Measurements from ENCODE around the gene COA1.
A peak's percentile ranks its signal among the peaks of the same experiment; 100 is the strongest.

COA1 gene

DNA sequence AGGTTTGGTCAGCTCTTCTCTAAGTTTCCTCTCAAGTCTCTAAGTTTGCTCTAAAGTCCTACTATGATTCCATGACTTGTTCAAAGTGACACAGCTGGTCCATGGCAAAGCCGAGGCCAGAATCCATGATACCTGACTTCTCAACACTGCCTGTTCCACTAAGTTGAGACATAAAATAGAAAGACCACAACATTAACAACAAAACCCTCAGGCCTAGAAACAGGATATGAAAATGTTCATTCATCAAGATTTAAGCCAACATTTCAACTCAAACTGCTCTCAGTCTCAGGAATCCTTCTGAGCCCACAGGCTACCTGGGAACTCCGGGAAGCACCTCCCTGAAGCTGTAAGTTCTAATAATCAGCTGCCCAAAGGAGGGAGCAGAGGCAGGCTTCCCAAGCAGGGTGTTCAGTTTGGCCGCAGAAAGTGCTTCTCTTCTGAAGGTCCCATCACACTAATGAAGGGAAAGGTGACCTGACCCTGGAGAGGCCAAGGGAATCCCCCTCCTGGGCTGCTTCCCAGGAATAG, 83.6 kb downstream of the COA1 start:
- TF ChIP-seq, protein P1, sequence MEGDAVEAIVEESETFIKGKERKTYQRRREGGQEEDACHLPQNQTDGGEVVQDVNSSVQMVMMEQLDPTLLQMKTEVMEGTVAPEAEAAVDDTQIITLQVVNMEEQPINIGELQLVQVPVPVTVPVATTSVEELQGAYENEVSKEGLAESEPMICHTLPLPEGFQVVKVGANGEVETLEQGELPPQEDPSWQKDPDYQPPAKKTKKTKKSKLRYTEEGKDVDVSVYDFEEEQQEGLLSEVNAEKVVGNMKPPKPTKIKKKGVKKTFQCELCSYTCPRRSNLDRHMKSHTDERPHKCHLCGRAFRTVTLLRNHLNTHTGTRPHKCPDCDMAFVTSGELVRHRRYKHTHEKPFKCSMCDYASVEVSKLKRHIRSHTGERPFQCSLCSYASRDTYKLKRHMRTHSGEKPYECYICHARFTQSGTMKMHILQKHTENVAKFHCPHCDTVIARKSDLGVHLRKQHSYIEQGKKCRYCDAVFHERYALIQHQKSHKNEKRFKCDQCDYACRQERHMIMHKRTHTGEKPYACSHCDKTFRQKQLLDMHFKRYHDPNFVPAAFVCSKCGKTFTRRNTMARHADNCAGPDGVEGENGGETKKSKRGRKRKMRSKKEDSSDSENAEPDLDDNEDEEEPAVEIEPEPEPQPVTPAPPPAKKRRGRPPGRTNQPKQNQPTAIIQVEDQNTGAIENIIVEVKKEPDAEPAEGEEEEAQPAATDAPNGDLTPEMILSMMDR (conservative IDR thresholded peaks at IDR 0.05; ENCODE audit: low read depth, low read length), result no peak
- no peak for DNase-seq (ENCODE audit: low read depth)
- no peak overlapping the region for H3K4me3 ChIP-seq (ENCODE audit: low read length)

DNA sequence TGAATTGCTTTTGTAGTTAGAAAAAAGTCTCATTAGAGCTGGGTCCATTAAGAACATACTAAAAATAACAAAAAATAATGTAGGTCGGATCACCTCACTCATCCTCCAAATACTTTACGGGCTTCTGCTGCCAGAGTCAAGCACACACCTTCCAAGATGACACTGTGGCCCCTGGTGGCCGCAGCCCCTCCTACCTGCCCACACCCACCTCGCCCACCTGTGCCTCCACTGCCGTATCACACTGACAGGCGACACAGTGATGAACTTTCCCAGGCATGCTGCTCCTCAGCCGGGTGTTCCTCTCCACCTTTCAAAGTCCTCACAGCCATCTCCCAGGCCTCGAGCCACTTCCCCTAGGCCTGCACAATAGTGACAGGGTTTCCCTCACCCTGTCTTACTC, 85.5 kb downstream of the COA1 start:
- H3K4me3 ChIP-seq (ENCODE audit: low read length), result no peak overlapping the region
- TF ChIP-seq, protein P1 (conservative IDR thresholded peaks at IDR 0.05; ENCODE audit: low read depth, low read length), result no peak
- DNase-seq (ENCODE audit: low read depth), result no peak

DNA sequence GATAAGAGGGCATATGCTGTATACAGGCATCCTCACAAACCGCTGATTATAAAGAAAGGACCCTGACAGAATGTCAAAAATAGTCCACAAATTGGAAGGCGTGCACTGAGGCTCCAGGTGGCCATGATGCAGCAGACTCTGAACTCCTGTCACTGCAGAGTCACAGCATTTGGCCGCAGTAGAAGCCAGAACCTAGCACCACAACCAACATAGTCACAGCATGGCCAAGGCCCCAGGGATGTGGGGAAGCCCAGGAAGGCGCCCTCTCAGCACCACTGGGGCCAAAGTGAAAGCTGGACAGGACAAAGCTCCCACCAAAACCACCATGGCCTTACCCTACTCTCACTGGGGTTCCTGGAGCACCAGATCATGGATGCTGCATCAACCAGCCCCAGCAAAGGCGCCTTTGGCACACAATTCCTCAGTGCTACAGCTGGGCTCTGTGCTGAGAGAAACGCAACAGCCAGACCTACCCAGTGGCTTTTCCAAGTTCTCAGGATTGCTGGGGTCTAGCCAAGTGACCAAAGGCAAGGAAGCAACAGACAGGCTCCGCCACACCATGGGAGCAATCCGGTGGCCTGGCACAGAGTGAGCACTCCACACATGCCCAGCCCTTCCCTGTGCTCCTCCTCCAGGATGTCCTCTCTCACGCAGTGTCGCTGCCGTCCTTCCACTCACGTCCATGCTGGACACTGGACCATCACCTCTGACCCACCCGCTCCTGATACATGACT, 86.3 kb downstream of the COA1 start:
- H3K4me3 ChIP-seq (ENCODE audit: low read length), result no peak overlapping the region
- DNase-seq (ENCODE audit: low read depth), result no peak
- TF ChIP-seq, protein P1 (conservative IDR thresholded peaks at IDR 0.05; ENCODE audit: low read depth, low read length), result no peak

DNA sequence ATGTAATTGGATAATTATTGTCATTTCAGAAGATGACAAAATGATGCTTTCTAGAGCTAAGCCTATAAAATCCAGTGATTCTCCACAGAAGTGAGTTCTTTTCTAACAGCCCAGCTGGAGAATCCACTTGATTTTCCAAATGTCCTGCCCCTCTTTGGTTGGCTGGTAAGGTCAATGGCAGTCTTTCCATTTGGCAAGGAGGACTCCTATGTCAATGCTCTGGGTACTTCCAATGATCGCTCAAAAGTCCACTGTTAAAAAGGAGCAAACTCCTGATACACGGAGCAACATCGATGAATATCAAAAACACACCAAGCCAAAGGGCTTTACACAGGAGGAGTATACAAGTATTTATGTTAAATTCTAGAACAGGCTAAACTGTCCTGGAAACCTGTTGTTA, 88.6 kb downstream of the COA1 start:
- DNase-seq (ENCODE audit: low read depth), result no peak
- H3K4me3 ChIP-seq (ENCODE audit: low read length), result no peak overlapping the region
- TF ChIP-seq, protein P1 (conservative IDR thresholded peaks at IDR 0.05; ENCODE audit: low read depth, low read length), result no peak

DNA sequence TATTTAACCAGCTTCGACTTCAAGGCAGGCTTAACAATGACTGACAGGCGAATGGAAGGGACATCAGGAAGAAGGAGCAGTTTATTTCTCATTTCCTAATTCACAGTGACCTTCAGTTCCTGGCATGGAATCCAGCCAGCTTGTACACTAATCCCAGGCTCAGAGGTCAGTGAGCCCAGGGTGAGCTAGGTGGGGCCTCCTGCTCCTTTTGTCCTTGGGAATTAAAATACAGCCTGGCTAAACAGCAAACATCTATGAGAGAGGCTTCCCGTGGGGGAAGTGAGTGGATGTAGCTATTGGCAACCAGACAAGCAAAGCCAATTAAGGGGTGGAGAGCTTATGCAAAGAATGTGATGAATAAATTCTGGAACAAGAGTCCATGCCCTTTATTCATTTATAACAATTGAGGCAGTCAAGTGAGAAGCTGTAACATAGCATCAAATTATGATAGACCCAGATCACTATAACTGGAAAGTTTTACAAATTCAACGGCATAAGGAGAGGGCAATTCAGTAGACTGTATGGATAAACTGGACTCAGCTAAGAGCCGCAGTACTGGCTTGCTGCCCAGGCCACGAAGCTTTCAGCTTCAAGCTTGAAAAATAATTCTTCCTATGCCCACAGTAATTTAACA, 89.3 kb downstream of the COA1 start:
- DNase-seq (ENCODE audit: low read depth), result peak; percentile 94
- TF ChIP-seq, protein P1 (conservative IDR thresholded peaks at IDR 0.05; ENCODE audit: low read depth, low read length), result no peak
- no peak overlapping the region for H3K4me3 ChIP-seq (ENCODE audit: low read length)

DNA sequence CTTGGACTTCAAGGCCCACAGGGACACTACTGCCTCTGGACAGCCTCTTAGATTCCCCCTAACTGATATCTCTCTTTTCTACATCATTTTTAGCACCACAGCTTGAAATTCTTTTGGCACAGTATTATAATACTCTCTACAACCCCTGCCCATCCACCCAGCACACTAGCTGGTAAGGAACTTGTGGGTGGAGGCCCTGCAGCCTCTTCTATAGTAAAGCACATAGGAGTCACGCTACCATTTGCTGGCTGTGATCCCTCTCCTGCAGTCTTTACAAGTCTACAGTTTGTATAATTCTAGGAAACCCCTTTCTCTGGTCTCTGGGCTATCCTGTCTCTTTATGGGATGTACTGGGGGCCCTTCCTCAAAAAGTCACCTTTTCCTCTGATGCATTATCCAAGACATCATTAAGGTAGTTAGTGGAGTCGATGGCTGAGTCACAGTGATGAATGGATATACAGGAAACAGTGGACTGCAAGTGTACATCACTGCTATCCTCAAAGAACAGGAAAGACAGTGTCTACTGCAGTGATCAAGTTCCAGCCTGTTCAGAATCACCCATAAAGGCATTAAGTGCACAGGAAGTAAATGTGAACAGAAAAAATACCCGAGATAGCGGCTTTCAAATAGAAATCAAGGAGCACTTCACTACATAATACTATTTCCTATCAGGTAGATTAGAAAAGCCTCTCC, 92.1 kb downstream of the COA1 start:
- DNase-seq (ENCODE audit: low read depth), result no peak
- TF ChIP-seq, protein P1 (conservative IDR thresholded peaks at IDR 0.05; ENCODE audit: low read depth, low read length), result no peak
- no peak overlapping the region for H3K4me3 ChIP-seq (ENCODE audit: low read length)

All from retinal pigment epithelial cell (primary cell).